GM18507 (cell line): ENCODE measurements around the gene PML.
"Not testable (repeated sequence)": the region's sequence is repeated elsewhere in the genome, so short reads cannot be mapped to it uniquely, and the experiment has no call there.

Experiments used
- DNase-seq: peaks from one replicate; pipeline ENCODE4 v3.0.0; 2011; ENCODE audit warnings: low read depth; ENCODE audit not compliant: insufficient read length; ENCODE audit errors: extremely low spot score
- FAIRE-seq: peaks from 2 replicates; lab custom pipeline; 2011; peaks lifted over from hg19 to GRCh38; lab: Jason Lieb, UNC

Gene PML

DNA sequence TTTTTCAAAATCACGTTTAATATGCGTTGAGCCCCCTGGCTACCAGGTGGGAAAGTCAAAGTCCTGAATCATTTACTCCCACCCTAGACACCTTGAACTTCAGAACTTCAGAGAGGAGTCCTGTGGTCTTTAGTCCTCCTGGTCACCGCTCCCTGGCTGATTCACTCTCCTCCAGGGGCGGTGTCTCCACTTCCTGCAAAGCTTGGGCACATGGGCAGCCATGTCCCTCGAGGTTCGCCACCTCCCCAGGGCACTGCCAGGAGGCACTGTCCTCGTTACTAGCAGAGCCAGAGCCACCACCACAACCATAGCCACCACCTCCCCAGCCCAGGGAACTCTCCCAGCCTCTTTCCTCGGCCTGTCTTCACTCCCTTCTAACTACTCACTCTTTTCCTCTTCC is 37.2 kb upstream of the PML start:
- FAIRE-seq (no peak), DNase-seq (no peak)

- DNase-seq (no peak), FAIRE-seq (no peak)
Observed at GRCh38 chr15:73957785-73958184, 36.7 kb upstream of the PML start.

DNA sequence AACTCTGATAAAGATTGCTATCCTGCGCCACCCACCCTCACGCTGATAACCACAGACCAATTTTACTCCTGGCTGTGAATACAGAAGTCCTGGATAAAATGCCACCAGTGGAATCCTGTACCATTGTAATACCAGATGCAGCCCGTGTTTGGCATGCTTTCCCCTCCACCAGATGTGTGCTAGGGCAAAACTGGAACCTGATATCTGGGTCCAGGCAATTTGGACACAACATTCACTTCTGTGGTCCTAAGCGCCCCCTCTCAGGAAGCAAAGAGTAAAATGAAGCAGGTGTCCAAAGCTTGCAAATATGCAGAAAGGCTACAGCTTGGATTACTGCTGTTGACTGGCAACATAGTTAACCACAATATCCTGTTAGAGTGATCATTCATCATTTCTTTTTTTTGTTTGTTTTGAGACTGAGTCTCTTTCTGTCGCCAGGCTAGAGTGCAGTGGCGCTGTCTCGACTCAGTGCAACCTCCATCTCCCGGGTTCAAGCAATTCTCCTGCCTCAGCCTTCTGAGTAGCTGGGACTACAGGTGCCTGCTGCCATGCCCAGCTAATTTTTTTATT is 35.4 kb upstream of the PML start:
- DNase-seq (no peak), FAIRE-seq (no peak)

DNA sequence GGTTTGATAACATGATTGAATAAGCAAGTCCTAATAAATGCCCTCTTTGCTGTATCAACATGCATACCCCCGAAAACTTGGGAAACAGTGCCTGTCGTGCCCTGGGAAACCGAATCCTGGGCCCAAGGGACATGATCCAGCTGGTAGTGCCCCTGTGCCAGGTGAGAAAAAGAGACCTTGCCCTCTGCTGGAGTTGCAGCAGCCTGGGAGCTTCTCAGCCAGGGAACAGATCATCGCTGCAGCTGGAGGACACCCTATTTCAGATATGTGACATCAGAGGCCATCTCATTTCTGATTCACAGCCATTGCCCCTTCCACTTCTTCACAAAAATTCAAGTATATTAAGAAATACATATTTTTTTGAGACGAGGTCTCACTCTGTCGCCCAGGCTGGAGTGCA is 34.7 kb upstream of the PML start:
- FAIRE-seq (no peak), DNase-seq (no peak)

- not testable (repeated sequence) for DNase-seq, FAIRE-seq
Observed at GRCh38 chr15:73960472-73961070, 33.9 kb upstream of the PML start.

GRCh38 chr15:73962433-73962832 is 32.1 kb upstream of the PML start:
- DNase-seq (no peak), FAIRE-seq (no peak)

DNA sequence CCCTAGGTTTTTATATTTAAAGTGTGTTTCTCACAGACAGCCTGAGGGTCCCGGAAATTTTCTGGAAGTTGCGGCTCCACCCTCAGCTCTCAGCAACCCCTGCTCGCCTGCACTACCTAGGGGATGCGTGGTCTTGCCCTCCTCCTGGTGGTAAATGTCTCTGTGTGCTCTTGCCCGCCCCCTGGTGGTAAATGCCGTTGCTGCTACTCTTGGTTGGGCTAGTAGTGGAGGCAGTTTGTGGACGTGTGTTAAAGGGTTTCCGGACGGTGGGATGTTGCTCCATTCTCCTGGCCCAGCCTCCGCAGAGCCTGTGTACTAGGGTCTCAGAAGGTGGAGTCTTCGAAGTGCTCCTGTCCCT is 29.8 kb upstream of the PML start:
- FAIRE-seq (peak; percentile 80), DNase-seq (peak; percentile 56)

- FAIRE-seq: peak; percentile 42
- no peak for DNase-seq
Observed at GRCh38 chr15:73965094-73965757, 29.3 kb upstream of the PML start.

DNA sequence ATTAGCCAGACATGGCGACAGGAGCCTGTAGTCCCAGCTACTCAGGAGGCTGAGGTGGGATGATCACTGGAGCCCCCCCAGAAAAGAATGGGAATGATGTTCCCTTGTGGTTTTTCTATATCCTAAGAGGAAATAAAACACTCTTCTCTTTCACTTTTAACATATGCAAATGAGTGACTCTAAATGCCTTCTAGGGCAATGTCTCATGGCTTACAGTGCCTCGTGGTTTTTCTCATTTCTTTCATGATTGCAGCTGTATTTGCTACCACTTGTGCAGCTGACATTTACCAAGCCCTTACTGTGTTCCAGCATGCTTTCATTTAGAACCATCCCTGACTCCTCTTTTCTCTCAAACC is 28.8 kb upstream of the PML start:
- peak; percentile 85 for FAIRE-seq
- DNase-seq: no peak

DNA sequence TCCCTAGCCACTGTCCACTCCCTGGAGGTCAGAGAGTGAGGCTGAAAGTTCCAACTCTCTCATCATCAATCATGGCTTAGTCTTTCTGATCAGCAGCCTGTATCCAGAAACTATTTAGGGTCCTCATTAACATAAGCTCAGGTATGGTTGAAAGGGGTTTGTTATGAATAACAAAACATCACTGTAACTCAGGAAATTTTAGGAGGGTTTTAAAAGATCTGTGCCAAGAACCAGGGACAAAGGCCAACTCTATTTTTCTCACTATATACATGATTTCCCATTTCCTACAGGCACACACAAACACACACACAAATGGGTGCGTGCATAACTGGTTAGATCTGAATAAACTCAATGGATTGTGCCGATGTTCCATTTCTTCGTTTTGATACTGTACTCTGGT is 26.1 kb upstream of the PML start:
- DNase-seq: no peak
- no peak for FAIRE-seq

GRCh38 chr15:73969151-73969759 is 25.3 kb upstream of the PML start:
- DNase-seq (no peak), FAIRE-seq (no peak)

GRCh38 chr15:73972984-73973682 is 21.4 kb upstream of the PML start:
- FAIRE-seq: peak; percentile 88
- DNase-seq: peak; percentile 53

GRCh38 chr15:73973683-73974200 is 20.8 kb upstream of the PML start:
- not testable (repeated sequence) for DNase-seq, FAIRE-seq

- DNase-seq, FAIRE-seq: not testable (repeated sequence)
Observed at GRCh38 chr15:73975440-73976125, 18.9 kb upstream of the PML start.

DNA sequence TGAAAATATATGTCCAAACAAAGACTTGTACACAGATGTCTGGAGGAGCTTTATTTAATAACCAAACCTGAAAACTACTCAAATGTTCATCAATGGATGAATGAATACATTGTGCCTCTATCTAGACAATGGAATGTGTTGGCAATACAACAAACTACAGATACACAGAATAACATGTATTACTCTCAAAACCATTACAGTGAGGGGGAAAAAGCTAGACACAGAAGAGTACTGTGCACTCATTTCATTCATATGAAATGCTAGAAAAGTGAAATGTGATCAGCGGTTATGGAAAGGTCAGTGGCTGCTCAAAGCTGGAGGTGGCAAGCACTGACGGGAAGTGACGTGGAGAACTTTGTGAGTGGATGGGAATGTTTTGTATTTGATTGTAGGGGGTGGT is 15.6 kb upstream of the PML start:
- FAIRE-seq (no peak), DNase-seq (no peak)

DNA sequence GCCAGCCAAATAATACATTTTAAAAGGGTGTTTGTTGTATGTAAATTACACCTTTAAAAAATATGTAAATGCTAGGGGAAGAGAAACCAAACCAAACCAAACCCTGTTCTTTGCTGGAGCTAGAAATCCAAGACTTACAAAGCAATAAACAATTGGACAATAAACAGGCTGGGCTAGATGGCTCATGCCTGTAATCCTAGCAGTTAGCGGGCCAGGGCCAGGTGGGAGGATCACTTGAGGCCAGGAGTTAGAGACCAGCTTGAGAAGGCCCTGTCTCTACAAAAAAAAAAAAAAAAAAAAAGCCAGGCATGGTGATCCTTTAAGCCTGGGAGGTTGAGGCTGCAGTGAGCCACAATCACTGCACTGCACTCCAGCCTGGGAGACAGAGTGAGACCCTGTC is 14.9 kb upstream of the PML start:
- DNase-seq: no peak
- no peak for FAIRE-seq

GRCh38 chr15:73981761-73982221 is 12.7 kb upstream of the PML start:
- FAIRE-seq (peak; percentile 45), DNase-seq (no peak)

GRCh38 chr15:73982222-73982962 is 12.1 kb upstream of the PML start:
- DNase-seq: no peak
- FAIRE-seq: peak; percentile 87

GRCh38 chr15:73983211-73983727 is 11.2 kb upstream of the PML start:
- FAIRE-seq: no peak
- DNase-seq: no peak
